Myocyte (in vitro differentiated cells): Measurements from ENCODE around the gene SLC7A5. TPM values are rescaled to one million over a fixed set of nuclear protein-coding genes. Genes with fewer than 3 reads are reported as not detected.
"Not testable (repeated sequence)": the region's sequence is repeated elsewhere in the genome, so short reads cannot be mapped to it uniquely, and the experiment has no call there.

Source experiments
- DNase-seq: peaks from one replicate; pipeline ENCODE4 v3.0.0-alpha.2; 2012; ENCODE audit warnings: low read depth
- total RNA-seq: library from RNA; depleted of rRNA; stranded (reverse); fragments of >200 nt; gene quantifications from 2 replicates; pipeline ENCODE4 v1.2.3, GENCODE V29; 2014

The SLC7A5 gene
- total RNA-seq, 1 donor from 2014 or later: 48.6 TPM

DNA sequence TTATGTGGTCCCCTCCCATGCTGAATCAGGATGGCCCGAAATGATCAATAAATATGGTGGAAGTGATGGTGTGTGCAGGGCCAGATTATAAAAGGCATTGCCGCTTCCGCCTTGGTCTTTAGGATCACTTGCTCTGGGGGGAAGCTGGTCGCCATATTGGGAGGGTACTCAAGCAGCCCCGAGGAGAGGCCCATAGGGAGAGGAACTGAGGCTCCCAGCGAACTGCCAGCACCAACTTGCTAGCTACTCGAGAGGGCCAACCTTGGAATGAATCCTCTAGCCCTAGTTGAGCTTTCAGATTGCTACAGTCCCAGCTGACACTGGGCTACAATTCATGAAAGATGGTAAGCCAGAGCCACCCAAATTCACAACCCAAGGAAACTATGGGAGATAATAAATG is 19.0 kb upstream of the SLC7A5 start:
- DNase-seq: not testable (repeated sequence)

DNA sequence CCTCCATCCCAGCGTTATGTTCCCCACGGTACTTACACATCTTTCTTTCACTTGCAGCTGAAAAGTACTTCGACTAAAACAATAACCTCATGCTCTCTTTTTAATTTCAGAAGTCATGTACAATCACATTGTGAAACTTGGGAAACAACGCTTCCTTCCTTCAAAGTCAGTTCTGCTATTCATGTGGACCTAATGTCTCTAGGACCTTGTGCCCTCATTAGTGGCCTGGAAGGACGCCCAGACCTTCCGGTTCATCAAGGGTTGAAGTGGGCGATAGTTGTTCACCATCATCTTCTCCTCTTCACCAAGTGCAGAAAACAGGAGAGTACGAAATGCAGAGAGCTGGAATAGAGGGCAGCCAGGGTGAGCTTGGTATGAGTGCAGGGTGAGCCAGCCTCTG is 18.6 kb upstream of the SLC7A5 start:
- DNase-seq: not testable (repeated sequence)

DNA sequence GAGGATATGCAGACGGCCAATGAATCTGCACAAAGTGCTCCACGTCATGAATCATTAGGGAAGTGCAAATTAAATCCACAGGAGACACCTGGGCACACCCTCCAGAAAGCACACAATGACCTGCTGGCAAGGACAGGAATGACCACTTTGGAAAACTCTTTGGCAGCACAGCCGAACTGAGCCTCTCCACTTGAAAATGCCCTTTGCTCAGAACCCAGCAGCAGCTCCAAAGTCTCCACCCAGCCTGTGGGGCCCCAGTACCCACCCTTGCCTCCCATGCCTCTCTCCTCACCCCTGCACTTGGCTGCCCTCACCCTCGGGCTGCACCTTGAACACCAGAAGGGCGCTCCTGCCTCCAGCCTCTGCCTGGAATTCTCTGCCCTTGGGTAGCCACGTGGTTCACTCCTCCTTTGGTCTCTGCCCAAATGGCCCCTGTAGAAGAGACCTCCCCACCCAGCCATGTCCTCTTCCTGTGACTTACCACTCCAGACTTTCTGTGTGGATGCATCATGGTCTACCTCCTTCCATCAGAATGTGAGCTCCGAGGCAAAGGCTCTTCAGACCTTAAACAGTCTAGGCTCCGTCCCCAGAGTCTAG is 16.2 kb upstream of the SLC7A5 start:
- not testable (repeated sequence) for DNase-seq

DNA sequence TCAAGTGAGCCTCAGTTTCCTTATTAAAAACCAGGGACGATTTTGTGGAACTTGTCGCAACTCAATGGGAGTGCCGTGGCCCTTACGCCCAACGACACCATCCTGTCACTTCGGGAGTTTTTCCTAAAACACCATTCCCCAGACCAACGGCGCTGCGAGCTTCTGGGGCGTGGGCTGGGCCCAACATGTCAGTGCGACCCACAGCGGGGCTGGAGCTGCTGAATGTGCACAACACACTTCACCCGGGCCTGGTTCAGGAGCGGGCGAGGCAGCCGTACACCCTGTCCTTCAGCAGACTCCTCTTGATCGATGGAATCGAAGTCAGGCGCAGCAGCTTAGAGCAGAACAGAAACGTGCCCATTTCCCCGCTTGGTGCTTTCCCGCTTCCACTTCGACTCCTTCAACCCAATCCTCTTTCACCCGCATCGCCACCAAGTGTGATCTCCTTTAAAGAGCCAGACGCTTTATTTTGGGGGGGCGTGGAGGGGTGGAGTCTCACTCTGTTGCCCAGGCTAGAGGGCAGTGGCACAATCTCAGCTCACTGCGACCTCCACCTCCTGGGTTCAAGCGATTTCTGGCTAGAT is 13.2 kb upstream of the SLC7A5 start:
- no peak for DNase-seq

DNA sequence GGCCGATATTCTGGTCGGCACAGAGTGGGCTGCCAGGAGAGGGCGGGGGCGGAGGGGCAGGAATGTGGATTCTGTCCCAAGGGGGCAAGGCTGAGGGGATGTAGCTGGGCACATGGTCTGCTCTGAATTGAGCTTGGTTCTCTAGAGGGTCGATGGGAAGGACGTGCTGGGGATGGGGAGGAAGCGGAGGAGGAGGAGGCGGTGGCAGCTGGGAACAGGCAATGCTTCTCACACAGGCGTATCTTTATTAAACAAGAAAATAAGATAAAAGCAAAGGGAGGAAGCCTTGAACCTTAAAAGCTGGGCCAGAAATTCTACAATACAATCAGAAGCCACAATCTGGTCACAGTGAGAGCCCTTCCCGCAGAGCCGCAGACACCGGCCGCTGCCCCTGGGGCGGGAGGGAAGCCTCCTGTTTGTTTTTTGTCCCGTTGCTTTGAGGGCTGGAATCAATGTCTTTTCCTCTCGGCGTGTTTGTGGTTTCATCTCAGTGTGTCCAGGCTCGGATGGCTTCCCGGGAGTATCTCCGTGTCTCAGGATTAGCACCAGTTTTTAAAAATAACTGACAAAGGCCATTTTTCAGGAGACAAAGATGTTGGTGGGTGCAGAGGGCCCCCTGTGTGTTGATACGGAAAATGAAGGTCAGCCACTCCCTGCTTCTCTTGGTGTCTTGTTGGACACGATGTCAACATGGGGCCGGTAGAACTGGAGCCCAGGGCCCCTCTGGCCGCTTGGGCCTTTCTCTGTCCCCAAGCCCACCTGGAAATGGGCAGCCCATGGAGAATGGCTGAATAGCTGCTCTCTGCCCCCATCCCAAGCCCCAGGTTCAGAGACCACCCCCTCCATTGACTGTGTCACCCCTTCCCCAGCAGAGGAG is 12.3 kb upstream of the SLC7A5 start:
- DNase-seq: peak; percentile 55

DNA sequence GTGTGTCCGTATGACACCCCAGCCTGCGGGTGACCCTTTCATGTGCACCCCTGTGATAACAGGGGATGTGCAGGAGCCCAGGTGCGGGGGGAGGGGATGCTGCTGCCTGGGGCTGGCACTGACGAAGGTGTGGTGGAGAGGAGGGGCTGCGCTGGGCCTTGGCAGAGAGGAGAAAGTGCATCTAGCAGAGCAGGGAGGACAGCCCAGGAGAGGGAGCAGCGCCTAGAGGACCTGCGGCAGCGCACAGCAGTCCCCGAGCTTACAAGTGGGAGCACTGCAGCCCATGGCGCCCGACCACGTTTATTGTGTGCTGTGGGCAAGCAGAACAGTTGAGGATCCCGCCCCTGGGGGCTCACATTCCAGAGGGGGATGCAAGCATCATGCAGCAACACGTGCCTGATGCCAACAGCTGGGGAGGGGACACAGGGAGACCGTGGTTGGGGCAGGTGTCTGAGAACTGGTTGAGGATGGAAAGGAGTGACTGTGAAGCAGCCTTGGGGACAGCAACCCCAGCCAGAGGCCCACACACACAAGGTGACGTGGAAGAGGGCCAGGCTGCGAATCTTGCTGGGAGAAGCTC is 10.9 kb upstream of the SLC7A5 start:
- DNase-seq: no peak

DNA sequence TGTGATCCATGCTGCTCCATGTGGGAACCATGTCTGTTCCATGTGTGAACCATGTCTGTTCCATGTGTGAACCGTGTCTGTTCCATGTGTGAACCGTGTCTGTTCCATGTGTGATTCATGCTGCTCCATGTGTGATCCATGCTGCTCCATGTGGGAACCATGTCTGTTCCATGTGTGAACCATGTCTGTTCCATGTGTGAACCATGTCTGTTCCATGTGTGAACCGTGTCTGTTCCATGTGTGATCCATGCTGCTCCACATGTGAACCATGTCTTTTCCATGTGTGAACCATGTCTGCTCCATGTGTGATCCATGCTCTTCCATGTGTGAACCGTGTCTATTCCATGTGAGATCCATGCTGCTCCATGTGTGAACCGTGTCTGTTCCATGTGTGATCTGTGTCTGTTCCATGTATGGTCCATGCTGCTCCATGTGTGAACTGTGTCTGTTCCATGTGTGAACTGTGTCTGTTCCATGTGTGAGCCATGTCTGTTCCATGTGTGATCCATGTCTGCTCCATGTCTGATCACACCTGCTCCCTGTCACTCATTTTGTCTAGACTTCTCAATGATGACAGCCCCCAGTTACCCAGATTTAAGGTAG is 10.2 kb upstream of the SLC7A5 start:
- not testable (repeated sequence) for DNase-seq

DNA sequence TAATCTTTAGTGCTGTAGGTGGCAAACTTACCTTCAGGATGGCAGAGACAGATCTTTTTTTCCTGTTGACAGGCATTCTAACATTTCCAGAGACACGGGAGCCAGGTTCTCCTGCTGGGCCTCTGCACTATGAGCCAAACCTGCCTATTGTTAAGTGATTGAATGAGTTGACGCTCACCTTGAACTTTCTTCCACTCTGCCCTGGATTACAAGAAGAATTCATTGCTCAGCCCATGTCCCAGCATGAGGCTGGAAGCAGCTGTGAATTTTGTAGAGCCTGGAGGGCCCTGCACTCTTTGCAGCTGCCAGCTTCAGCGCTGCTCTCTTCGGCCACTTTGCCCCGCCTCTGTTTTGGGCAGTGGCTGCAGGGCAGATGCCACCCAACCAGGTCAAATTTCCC is 9.4 kb upstream of the SLC7A5 start:
- peak; percentile 72 for DNase-seq

DNA sequence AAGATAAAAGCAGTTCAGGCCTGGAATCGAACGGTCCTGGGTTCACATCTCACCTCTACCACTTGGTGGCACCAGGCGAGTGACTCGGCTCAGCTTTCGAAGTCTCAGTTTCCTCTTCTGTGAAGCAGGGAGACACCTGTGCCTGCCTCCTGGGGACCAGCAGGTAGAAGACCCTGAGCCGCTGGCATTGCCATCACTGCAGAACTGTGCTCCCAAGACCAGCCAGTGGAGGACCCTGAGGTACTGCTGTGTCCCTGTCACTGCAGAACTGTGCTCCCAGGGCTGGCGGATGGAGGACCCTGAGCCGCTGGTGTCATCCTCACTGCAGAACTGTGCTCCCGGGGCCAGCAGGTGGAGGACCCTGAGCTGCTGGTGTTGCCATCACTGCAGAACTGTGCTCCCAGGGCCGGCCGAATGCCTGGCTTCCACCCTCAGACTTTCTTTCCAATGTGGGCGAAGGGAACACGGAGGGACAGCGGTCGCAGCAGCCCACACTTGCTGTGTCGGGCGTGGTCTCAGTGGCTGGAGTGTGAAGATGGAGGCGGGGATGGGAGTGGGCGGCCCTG is 8.7 kb upstream of the SLC7A5 start:
- DNase-seq: no peak

DNA sequence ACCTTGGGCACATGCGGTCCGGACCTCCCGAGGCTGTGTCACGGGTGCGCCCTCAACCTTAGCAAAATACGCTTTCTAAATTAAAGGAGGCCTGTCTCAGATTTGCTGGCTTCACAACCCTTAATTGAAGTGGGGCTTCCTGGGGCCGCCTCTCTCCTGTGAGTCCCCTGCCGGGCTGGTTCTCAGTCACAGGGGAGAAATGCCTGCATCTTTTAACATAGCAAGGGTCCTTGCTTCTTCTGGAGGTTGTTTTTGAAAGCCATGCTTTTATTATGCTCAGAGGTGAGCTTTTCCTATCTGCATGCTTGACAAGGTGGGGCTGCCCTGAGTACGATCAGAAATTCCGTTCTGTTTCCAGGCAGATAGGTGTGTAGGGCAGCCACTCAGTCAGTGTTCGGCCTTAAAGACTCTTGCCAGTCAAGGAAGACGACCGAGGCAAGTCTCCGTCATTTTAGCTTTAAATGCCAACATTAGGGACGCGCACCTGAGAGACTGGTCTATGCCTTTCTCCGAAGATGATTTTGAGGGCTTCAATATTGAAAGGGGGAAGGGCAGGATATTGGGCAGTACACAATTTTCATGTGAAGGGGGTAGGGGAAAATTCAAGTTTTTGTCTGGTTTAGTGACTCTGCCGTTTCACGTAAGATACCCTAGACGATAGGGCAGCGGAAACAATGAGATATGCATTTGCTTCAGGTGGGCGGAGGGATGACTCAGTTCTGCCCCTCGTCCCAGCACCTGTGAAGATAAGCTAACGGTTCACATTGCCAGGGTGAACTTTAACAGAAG is 5.5 kb upstream of the SLC7A5 start:
- DNase-seq: no peak

DNA sequence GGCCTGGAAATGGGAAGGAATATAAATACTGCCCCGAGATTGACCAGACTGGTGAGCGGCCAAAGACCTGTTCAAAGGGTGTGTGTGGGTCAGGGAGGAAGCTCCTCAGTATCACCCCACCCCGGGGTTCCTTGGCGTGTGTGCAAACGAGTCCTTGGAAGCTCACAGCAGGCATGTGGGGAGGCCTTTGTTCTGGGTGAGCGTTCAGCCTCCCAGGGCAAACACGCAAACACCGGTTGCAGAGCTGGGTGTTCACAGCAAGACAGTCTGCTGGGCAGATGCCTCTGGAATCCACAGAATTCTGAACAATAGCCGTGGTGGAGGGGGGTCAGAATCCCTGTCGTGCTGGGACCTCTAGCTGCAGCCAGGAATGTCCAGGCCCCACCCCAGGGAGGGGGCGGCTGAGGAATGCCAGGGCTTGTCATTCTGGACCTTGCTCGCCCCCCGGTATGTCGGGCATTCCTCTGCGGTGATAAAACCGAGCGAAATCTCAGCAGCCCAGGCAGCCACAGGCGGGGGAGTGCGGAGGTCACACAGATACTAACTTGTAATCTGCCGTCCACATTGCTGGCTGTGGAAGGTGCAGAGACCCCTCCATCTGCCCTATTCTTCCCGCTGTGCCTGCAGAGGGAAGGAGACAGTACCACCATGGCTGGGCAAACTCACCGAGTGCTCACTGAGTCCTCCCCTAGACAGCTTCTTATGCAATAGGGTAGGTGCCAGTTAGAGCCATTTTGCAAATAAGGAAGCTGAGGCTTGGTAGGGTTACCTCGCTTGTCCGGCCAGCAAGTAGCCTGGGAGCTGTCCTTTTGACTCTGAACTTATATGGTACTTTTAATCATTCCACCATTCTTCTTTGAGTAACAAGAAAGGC is 1.3 kb upstream of the SLC7A5 start:
- peak; percentile 93 for DNase-seq

DNA sequence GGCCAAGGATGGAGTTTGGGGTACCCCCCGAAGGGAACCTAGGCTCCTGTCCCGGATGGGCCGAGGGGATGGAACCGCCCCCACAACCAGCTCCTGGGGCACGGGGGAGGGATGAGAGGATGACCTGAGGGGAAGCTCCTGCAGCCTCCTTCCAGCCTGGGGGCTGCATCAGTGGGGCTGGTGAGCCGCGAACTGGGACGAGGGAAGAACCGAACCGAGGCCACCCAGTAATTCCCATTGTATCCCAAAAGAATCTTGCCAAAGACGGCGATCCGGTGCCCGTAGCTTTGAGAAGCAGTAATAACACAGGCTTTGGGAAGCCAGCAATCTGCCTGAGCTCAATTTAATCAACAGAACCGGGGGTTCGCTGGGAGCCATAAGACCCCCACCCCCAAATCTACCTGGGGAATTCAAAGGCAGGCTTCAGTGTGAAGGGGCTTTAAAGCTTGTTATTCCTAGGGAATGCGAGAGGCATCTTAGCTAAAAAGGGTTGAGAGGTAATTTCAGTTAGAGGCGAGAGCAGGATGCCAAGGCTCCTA is 641 bp upstream of the SLC7A5 start:
- DNase-seq: not testable (repeated sequence)

DNA sequence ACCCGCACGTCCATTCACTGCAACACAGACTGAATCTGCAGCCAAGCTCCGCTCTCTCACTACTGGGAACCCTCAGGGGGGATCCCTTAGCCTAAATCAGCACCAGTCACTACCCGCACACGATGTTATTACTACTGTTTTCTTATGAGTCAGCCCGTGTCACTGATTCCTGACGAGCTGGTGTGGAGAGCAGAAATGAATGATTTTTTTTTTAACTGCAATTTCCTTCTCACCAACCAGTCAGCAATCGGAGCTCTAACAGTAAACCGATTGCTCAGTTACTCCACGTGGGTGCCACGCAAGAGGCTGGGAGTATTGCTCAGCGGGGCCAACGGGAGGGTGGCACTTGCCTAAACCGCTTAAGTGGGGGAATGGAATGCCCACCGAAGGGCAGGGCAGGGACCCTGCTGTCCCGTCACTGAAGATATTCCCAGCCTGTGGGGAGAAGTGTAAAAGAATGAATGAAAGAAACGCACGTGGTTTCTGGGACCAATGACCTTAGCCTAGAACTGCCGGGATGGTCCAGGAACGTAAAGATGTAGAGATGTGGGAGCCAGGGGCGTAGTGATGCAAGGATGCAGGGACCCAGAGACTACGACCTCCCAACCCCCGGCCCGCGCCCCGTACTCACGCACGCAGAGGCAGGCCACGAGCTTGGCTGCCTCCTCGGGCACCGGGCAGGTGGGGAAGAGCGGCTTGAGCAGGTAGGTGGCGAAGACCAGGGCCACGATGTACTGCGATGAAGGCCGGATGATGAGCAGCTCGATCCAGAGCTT is 865 bp downstream of the SLC7A5 start:
- DNase-seq: peak; percentile 63

DNA sequence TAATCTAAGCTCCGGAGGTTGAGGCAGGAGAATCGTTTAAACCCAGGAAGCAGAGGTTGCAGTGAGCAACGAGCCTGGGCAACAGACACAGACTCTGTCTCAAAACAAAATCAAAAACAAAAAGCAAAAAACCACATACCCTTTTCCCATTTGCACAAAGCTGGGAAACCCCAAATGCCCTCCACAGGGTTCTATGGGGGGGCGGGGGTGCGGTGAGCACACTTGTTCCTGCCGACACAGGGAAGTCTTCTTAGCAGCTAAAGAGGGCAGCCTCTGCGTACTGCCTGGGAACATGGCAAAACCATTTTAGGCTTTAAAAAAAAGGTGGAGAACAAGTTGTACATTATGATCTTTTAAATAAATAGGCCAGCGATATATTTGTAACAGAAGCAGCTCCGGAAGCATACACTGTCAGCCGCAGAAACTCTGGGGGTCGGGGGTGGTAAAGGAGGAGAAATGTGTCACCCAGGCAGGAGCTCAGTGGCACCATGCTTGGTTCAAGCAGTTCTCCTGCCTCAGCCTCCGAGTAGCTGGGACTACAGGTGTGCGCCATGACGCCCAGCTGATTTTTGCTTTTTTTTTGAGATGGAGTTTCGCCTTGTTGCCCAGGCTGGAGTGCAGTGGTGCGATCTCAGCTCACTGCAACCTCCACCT is 3.3 kb downstream of the SLC7A5 start:
- not testable (repeated sequence) for DNase-seq

DNA sequence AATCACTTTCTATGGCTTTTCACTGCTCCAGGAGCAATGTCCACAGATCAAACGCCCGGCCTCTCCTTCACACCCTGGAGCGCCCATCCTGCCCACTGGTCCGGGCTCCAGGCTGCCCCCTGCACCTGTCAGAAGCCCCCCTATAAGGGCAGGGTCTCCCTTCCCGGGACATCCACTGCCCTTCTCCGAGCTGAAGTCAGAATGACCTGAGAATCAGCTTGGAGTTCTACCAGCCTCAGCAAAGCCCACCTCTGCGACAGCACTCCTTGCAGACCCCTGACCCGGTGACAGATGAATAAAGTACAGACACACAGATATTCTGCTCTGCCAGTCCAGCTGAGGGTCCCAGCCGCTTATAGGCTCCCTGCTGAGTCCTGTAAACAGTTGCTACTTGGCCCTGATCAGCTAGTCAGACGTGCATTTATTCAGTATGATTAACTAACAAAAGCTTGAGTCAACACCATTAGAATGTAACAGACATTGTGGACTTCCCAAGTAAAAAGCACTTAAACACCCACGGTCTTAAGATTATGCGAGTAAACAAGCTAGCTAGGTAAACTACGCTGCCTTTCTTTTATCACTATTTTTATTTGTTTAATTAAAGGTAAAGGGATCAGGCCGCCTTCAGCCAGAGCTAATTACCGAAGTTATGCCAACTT is 4.8 kb downstream of the SLC7A5 start:
- DNase-seq: no peak

DNA sequence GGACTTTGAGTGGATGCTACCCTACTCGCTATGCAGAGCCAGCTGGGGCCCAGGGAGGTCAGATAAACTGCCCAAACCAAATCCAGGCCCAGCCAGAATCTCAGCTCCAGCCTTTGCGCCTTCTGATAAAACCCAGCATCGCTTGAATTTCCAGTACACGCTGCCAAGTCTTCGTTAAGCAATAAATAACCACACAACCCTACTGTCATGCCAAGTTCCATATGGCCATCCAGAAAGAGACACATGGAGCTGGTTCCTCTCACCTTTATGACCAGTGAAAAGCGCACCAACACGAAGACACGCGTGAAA is 6.0 kb downstream of the SLC7A5 start:
- DNase-seq: not testable (repeated sequence)

DNA sequence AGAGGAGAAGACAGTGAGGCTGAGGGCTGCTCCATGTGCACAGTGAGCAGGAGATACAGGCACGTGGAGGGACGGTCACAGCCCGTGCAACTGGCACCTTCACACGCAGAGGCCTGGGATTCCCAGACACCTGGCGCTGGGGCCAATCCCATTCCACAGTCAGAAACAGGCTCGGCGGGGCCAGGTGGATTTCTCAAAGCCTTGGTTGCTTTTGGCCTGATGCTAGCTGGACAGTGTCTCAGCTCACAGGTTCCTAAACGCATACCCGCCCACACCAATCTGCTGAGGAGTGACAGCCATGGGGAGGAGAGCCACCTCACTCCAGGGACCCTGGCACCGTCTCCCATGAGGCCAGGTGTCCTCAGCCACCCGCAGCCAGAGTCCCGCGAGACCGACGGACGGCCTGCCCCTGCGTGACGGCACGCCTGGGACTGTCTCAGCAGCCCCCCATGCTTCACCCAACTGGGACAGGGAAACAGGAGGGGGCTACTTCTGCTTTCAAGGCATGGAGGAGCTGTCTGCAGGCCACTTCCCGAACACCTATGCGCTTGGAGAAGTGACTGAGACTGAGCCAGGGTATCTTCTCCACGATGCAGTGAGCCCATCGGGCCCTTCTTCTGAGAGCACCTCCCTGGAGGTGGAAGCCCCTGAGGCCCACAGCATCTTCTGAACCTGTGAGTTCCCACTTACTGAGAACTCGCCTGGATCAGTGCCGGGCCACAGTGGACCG is 6.5 kb downstream of the SLC7A5 start:
- DNase-seq: not testable (repeated sequence)
